Cardiac muscle cell (in vitro differentiated cells and primary cell): Measurements from ENCODE around the gene LRCH3. TPM values are rescaled to one million over a fixed set of nuclear protein-coding genes. Genes with fewer than 3 reads are reported as not detected.

Experiments
- DNase-seq, 2 donors: peaks; one replicate each; pipeline versions ENCODE4 v3.0.0 to v3.0.0-alpha.2; 2010 to 2017; ENCODE audit warnings: low read depth in 1 of 2, low spot score in 1 of 2
- H3K27ac ChIP-seq: fragments of 200-600 bp; sonication (generic); 2 replicates; pipeline ENCODE4 v1.5.1; 2016
- H3K27me3 ChIP-seq: fragments of 200-600 bp; sonication (generic); 2 replicates; pipeline ENCODE4 v1.6.0; 2016; ENCODE audit warnings: control low read depth
- H3K36me3 ChIP-seq: fragments of 200-600 bp; sonication (generic); 2 replicates; pipeline ENCODE4 v1.5.1; 2016; ENCODE audit warnings: control low read depth
- H3K4me1 ChIP-seq: fragments of 200-600 bp; sonication (generic); 2 replicates; pipeline ENCODE4 v1.8.1; 2017; ENCODE audit warnings: low read depth, mild to moderate bottlenecking, mixed run types
- H3K4me3 ChIP-seq: fragments of 200-600 bp; sonication (generic); 2 replicates; pipeline ENCODE4 v1.5.1; 2016; ENCODE audit warnings: mild to moderate bottlenecking
- H3K9me3 ChIP-seq: fragments of 200-600 bp; sonication (generic); 2 replicates; pipeline ENCODE4 v1.5.1; 2017; ENCODE audit warnings: low read depth, mild to moderate bottlenecking, control low read depth
- polyA plus RNA-seq: library from polyadenylated mRNA; unstranded; fragments of >200 nt; fragmentation: Nextera tagmentation; extraction: Ambion mirVana; gene quantifications from 2 replicates; pipeline ENCODE4 v1.2.1, GENCODE V29; 2016
- total RNA-seq: library from RNA; depleted of rRNA; stranded (reverse); fragments of >200 nt; gene quantifications from 2 replicates; pipeline ENCODE4 v1.2.3, GENCODE V29; 2016
- TF ChIP-seq, protein P1 (sequence below): IDR thresholded peaks from 2 replicates; pipeline ENCODE4 v1.5.1; 2012; ENCODE audit warnings: low read depth, mild to moderate bottlenecking, low read length

LRCH3 gene
- total and polyA plus RNA-seq, 2 experiments from 2014 or later, result 36.7 to 38.9 TPM

DNA sequence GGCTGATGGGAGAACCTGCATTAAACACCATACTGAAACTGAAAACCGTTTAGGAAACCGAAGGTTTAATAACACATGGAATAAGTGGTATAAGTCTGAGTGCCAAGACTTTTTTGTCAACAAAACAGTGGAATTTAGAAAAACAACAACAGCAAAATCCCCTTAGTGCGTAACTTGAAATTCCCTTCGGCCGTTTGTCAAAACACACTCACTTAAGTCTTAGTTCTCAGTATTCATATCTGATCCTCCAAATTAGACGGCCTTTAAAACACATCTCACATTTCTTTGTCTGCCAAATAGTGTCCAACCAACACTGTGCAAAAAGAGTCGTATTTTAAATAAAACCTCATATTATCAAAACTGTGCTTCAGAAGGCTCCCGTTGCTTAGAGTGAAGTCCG, 64.5 kb downstream of the LRCH3 start:
- Histone ChIP-seq H3K36me3 (peaks cover 43% of the 10 kb centered on the region), H3K4me3 (no peak overlapping the region), H3K9me3 (no peaks in the 10 kb centered on the region), H3K4me1 (no peaks in the 10 kb centered on the region), H3K27me3 (no peaks in the 10 kb centered on the region), H3K27ac (no peak overlapping the region)
- TF ChIP-seq, protein P1, sequence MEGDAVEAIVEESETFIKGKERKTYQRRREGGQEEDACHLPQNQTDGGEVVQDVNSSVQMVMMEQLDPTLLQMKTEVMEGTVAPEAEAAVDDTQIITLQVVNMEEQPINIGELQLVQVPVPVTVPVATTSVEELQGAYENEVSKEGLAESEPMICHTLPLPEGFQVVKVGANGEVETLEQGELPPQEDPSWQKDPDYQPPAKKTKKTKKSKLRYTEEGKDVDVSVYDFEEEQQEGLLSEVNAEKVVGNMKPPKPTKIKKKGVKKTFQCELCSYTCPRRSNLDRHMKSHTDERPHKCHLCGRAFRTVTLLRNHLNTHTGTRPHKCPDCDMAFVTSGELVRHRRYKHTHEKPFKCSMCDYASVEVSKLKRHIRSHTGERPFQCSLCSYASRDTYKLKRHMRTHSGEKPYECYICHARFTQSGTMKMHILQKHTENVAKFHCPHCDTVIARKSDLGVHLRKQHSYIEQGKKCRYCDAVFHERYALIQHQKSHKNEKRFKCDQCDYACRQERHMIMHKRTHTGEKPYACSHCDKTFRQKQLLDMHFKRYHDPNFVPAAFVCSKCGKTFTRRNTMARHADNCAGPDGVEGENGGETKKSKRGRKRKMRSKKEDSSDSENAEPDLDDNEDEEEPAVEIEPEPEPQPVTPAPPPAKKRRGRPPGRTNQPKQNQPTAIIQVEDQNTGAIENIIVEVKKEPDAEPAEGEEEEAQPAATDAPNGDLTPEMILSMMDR, result no peak
- no peak for DNase-seq

DNA sequence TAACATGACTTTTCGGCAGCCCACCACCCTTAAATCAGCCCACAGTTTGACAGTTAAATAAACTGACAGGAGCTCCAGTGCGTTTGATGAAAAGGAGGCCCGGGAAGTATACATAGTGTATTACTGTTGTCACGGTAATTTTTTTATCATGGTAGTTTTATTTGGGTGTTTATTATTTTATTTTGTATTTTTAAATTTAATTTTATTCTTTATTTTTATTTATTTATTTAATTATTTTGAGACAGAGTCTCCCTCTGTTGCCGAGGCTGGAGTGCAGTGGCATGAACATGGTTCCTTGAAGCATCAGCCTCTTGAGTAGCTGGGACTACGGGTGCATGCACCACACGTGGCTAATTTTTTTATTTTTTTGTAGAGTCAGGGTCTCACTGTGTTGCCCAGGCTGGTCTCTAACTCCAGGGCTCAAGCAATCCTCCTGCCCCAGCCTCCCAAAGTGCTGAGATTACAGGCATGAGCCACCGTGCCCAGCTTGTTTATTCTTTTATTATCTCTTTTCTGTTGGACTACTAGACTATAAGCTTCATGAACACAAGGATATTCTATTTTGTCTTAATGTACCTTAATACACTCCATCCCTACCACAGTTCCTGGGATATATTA, 65.3 kb downstream of the LRCH3 start:
- Histone ChIP-seq H3K36me3 (peaks cover 41% of the 10 kb centered on the region), H3K4me3 (no peak overlapping the region), H3K9me3 (no peaks in the 10 kb centered on the region), H3K4me1 (no peaks in the 10 kb centered on the region), H3K27ac (no peak overlapping the region), H3K27me3 (no peaks in the 10 kb centered on the region)
- TF ChIP-seq, protein P1, result no peak
- DNase-seq, result no peak

DNA sequence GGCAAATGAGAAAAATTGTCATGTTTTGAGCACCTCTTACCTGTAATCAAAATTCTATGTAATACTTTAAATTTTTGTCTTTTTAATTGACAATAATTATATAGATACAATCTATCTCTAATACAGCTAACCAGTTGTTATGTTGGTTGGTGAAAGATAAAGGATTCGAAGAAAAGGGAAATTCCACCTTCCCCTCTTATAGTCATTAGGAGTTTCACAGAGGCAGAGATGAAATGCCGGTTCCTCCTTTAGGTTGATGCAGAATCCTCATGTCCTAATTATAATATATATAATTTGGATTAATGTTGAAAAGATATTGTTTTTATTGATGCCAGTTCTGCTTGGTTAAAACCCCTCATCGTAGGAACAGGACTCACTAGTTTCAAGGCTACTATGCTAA, 67.1 kb downstream of the LRCH3 start:
- no peaks in the 10 kb centered on the region for H3K27me3 ChIP-seq
- TF ChIP-seq, protein P1, result no peak
- H3K9me3 ChIP-seq, result no peaks in the 10 kb centered on the region
- H3K4me1 ChIP-seq, result no peaks in the 10 kb centered on the region
- H3K27ac ChIP-seq, result peak overlapping the region; percentile 42
- H3K4me3 ChIP-seq, result no peak overlapping the region
- H3K36me3 ChIP-seq, result peaks cover 39% of the 10 kb centered on the region
- no peak for DNase-seq

DNA sequence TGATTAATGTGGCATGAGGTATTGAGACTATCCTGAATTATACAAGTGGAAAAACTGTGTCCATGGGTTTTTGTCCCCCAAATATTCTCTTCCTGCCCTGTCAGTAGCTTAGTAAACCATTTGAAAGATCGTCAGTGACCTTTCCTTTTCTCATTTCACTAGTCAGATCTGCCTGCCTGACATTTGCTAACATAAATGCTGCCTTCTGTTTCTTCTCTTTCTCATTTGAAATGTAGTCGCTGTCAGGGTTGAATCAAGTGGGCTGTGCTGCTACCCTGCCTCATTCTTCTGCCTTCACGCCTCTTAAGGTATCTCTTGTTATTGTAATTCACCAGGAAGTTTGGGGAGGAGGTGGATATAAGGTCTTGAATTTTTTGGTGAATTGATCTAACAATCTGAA, 67.5 kb downstream of the LRCH3 start:
- Histone ChIP-seq H3K27me3 (no peaks in the 10 kb centered on the region), H3K9me3 (no peaks in the 10 kb centered on the region), H3K4me1 (no peaks in the 10 kb centered on the region), H3K36me3 (peaks cover 35% of the 10 kb centered on the region), H3K4me3 (no peak overlapping the region), H3K27ac (peak overlapping the region; percentile 42)
- DNase-seq, result no peak
- TF ChIP-seq, protein P1, result no peak

DNA sequence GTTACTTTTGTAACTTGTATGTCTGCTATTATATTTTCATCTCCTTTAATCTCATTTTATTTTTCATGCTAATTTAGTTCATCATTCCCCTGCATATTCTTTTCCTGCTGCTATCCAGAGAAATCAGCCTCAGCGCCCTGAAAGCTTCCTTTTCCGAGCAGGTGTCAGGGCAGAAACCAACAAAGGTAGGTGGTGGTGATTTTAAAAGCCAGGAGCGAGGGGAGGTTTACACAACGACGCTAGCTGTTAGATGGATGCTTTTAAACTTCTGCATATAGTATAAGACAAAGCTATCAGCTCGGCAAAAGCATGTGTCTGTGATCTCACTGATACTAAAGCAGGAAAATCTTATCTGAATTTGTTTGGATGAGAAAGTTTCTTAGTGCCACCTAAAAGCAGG, 75.0 kb downstream of the LRCH3 start:
- Histone ChIP-seq H3K36me3 (peaks cover 32% of the 10 kb centered on the region), H3K4me3 (no peak overlapping the region), H3K27ac (no peak overlapping the region), H3K4me1 (no peaks in the 10 kb centered on the region), H3K27me3 (no peaks in the 10 kb centered on the region), H3K9me3 (no peaks in the 10 kb centered on the region)
- no peak for DNase-seq
- TF ChIP-seq, protein P1, result no peak
